Upper lobe of left lung (tissue), 6 donors: Measurements from ENCODE around the gene HES7. TPM values are rescaled to one million over a fixed set of nuclear protein-coding genes. Genes with fewer than 3 reads are reported as not detected.
"Not testable (repeated sequence)": the region's sequence is repeated elsewhere in the genome, so short reads cannot be mapped to it uniquely, and the experiment has no call there.

ENCODE experiments used
- ATAC-seq, 2 donors: fragments of 200-7000 bp; cut with Tn5 transposase; one replicate each; pipeline ENCODE4 v1.9.1; 2022; ENCODE audit warnings: mild to moderate bottlenecking in 2 of 2, moderate library complexity in 2 of 2; ENCODE audit not compliant: low FRiP score in 2 of 2
- DNase-seq, 2 donors: peaks; one replicate each; pipeline ENCODE4 v3.0.0-alpha.2; 2019 to 2020
- H3K27ac ChIP-seq, 4 donors: fragments of 200-600 bp; sonication (generic); one replicate each; pipeline ENCODE4 v1.5.1; 2016 to 2019
- H3K27me3 ChIP-seq, 4 donors: fragments of 200-600 bp; sonication (generic); one replicate each; pipeline ENCODE4 v1.5.1; 2017 to 2019
- H3K36me3 ChIP-seq, 4 donors: fragments of 200-600 bp; sonication (generic); one replicate each; pipeline ENCODE4 v1.5.1; 2016 to 2019
- H3K4me1 ChIP-seq, 4 donors: fragments of 200-600 bp; sonication (generic); one replicate each; pipeline ENCODE4 v1.5.1; 2018 to 2019
- H3K4me3 ChIP-seq, 4 donors: fragments of 200-600 bp; sonication (generic); one replicate each; pipeline ENCODE4 v1.5.1; 2017 to 2019; ENCODE audit warnings: mild to moderate bottlenecking in 2 of 4, moderate library complexity in 1 of 4
- H3K9me3 ChIP-seq, 4 donors: fragments of 200-600 bp; sonication (generic); one replicate each; pipeline ENCODE4 v1.5.1; 2018 to 2019
- EP300 ChIP-seq, 4 donors: sonication (generic); formaldehyde crosslinking; IDR thresholded peaks; one replicate each; pipeline ENCODE4 v1.5.1; 2017; ENCODE audit warnings: antibody characterized with exemption in 4 of 4, control low read depth in 2 of 4
- POLR2A ChIP-seq, 4 donors: fragments of 450-650 bp; IDR thresholded peaks; one replicate each; pipeline ENCODE4 v1.5.1; 2016 to 2017; ENCODE audit warnings: antibody characterized with exemption in 4 of 4, mild to moderate bottlenecking in 2 of 4
- POLR2AphosphoS5 ChIP-seq, 2 donors: sonication (generic); formaldehyde crosslinking; IDR thresholded peaks; one replicate each; pipeline ENCODE4 v1.5.1; 2017; ENCODE audit warnings: antibody characterized with exemption in 2 of 2
- WGBS, 2 donors: methylation state at CpG; one replicate each; pipeline ENCODE4 v1.1.5; 2017 to 2018; 5-methylcytosine and 5-hydroxymethylcytosine counted together
- total RNA-seq, 6 donors: library from RNA; depleted of rRNA in 4 of 6; stranded (reverse); fragments of >200 nt in 4 of 6; gene quantifications; one replicate each; pipeline versions ENCODE4 v1.1.0 to v1.2.1, GENCODE V29; 2016 to 2021
- TF ChIP-seq, protein P1 (sequence below), 6 experiments: fragments of 450-650 bp in 4 of 6; fragments of 200-600 bp in 2 of 6; sonication (generic) in 2 of 6; IDR thresholded peaks; one replicate each; pipeline ENCODE4 v1.5.1; 2016 to 2019; ENCODE audit warnings: antibody characterized with exemption in 6 of 6
- donor health status: DM: no; HTN: no; CAD: no; lungs with moderate emphysema.
- donor health status: DM: no; HTN: yes; CAD: no; lungs with severe emphysema.

The HES7 gene
- total RNA-seq, 6 donors from 2014 or later = 4.9 TPM; not detected in 5

DNA sequence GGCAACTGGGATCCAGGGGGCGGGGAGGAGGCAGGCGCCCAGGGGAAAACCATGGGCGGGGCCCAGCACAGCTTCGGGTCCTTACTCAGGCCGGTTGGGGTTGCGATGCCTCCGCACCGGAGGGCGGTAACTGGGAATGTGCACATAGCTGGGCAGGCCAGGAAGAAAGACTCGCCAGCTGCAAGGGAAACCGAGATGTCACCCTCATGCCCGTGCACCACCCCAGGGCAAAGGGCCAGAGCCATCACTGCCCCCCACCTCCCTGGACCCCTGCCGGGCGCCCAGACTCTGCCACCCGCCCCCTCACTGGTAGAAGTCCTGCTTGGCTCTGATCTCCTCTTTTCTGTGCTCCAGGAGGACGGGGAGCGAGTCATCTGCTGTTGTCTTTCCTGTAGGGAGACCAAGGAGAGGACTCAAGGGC is 43.1 kb downstream of the HES7 start:
- Histone ChIP-seq H3K36me3 (no peaks in the 10 kb centered on the region), H3K4me1 (peaks cover 13 to 18% (median 17%) of the 10 kb centered on the region in 4 donors), H3K27ac (no peak overlapping the region), H3K27me3 (peaks cover 0 to 35% (median 5%) of the 10 kb centered on the region in 4 donors), H3K9me3 (no peaks in the 10 kb centered on the region), H3K4me3 (no peak overlapping the region)
- ATAC-seq (peak; percentile 12 to 19), DNase-seq (peak in 1 of 2 donors; percentile 58)
- WGBS, 2 donors = 46 to 69% methylated on average over 9 to 17 of the region's 17 CpGs
- TF ChIP-seq, protein P1, sequence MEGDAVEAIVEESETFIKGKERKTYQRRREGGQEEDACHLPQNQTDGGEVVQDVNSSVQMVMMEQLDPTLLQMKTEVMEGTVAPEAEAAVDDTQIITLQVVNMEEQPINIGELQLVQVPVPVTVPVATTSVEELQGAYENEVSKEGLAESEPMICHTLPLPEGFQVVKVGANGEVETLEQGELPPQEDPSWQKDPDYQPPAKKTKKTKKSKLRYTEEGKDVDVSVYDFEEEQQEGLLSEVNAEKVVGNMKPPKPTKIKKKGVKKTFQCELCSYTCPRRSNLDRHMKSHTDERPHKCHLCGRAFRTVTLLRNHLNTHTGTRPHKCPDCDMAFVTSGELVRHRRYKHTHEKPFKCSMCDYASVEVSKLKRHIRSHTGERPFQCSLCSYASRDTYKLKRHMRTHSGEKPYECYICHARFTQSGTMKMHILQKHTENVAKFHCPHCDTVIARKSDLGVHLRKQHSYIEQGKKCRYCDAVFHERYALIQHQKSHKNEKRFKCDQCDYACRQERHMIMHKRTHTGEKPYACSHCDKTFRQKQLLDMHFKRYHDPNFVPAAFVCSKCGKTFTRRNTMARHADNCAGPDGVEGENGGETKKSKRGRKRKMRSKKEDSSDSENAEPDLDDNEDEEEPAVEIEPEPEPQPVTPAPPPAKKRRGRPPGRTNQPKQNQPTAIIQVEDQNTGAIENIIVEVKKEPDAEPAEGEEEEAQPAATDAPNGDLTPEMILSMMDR (IDR thresholded peaks at IDR 0.05) = no peak
- no peak for TF ChIP-seq POLR2A (IDR thresholded peaks at IDR 0.05)
- no peak for TF ChIP-seq POLR2AphosphoS5 (IDR thresholded peaks at IDR 0.05)
- no peak for TF ChIP-seq EP300 (IDR thresholded peaks at IDR 0.05)

DNA sequence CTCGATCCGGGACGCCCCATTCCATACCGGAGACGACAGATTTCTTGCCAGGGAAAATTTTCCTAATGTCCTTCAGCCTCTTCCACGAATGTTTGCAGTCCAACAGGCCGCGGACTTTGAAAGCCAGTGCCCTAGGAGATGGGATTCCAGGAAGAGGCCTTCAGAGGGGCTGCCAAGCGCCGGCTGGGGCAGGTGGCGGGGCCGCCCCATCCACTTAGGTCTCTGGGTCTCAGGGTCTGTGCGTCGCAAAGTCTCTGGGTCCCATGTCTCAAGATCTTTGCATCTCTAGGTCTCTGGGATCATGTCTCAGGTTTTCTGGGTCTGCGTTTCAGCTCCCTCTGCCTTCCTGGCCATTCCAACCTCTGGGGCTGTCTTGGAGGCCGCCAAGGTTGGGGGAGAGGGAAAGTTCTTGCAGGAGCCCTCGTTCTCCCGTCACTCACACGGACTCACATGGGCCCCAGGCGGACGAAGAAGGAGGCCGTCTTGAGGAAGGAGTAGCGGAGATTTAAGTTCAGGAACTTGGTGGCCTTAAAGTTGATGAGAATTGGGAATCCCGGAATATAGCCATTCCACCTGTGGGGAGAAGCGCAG is 43.6 kb downstream of the HES7 start:
- WGBS, 2 donors = 26 to 32% methylated on average over 18 to 25 of the region's 25 CpGs
- no peak for TF ChIP-seq POLR2A (IDR thresholded peaks at IDR 0.05)
- no peak for TF ChIP-seq POLR2AphosphoS5 (IDR thresholded peaks at IDR 0.05)
- TF ChIP-seq EP300 (IDR thresholded peaks at IDR 0.05) = no peak
- TF ChIP-seq, protein P1 (IDR thresholded peaks at IDR 0.05) = no peak
- peak overlapping the region in 3 of 4 donors; percentile 36 to 47 (median 36) for H3K4me3 ChIP-seq
- DNase-seq (no peak), ATAC-seq (peak in 1 of 2 donors; percentile 3)
- H3K36me3 ChIP-seq = no peaks in the 10 kb centered on the region
- H3K4me1 ChIP-seq = peaks cover 13 to 18% (median 17%) of the 10 kb centered on the region in 4 donors
- no peak overlapping the region for H3K27ac ChIP-seq
- no peaks in the 10 kb centered on the region for H3K9me3 ChIP-seq
- H3K27me3 ChIP-seq = peaks cover 0 to 35% (median 8%) of the 10 kb centered on the region in 4 donors

DNA sequence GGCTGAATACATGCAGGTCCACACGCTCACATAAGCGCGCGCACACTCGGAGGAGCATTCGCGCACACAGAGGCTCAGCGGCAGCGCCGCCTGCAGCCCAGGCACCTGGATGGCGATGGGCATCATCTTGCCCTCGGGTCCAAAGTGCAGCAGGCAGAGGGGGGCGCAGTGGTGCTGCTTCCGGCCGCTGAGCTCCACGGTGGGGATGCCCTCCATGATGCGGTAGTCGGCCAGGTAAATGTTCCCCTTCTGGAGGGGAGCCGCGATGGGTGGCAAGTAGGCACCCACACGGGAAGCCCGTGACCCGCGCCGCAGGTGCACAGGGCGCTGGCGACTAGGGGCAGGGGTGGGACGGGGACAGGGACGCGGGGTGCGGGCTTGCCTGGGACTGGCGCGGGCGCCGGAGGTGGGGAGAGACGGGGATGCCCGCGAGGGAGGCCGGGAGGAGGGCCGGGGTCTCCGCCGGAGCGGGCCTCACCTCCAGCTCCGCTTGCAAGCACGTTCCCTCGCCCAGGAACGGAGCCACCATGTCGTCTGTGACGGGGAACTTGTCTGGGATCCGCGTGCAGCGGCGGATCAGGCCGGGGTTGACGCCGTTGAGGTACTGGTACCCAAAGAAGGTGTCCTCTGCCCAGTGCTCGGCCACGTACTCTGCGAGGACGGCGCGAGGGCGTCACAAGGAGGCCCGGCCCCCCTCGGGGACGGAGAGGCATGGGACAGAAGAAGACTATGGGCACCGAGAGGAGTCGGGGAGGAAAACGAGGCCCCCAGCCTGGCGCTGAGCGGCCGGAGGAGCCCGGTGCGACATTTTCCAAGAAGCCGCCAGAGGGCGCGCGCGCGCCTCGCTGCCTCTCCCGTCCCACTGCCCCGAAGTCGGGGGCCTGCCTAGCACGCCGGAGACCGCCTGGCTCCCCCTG is 44.4 kb downstream of the HES7 start:
- peak; percentile 73 to 97 for DNase-seq
- H3K36me3 ChIP-seq = no peaks in the 10 kb centered on the region
- H3K4me3 ChIP-seq = peak overlapping the region; percentile 8 to 47 (median 36)
- TF ChIP-seq, protein P1 (IDR thresholded peaks at IDR 0.05) = peak; percentile 84 to 91 (median 88)
- TF ChIP-seq POLR2A (IDR thresholded peaks at IDR 0.05) (no peak), POLR2AphosphoS5 (IDR thresholded peaks at IDR 0.05) (no peak), EP300 (IDR thresholded peaks at IDR 0.05) (no peak)
- peaks cover 13 to 18% (median 17%) of the 10 kb centered on the region in 4 donors for H3K4me1 ChIP-seq
- WGBS, 2 donors = 2 to 6% methylated on average over 13 to 41 of the region's 87 CpGs
- no peaks in the 10 kb centered on the region for H3K9me3 ChIP-seq
- ATAC-seq = peak; percentile 74 to 91
- peak overlapping the region in 1 of 4 donors; percentile 38 for H3K27ac ChIP-seq
- peaks cover 0 to 39% (median 13%) of the 10 kb centered on the region in 4 donors for H3K27me3 ChIP-seq

DNA sequence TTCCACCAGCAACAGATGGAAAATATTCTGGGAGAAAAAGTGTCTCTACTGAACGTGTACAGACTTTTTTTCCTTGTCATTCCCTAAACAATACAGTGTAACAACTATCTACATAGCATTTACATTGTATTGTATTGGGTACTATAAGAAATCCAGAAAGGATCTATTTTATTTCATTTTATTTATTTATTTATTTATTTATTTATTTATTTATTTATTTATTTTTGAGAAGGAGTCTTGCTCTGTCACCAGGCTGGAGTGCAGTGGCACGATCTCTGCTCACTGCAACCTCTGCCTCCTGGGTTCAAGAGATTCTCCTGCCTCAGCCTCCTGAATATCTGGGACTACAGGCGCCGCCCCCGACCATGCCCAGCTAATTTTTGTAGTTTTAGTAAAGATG is 46.0 kb downstream of the HES7 start:
- not testable (repeated sequence) for H3K4me3 ChIP-seq, H3K27ac ChIP-seq, H3K36me3 ChIP-seq, ATAC-seq, H3K9me3 ChIP-seq, DNase-seq
- H3K27me3 ChIP-seq = peaks cover 0 to 53% (median 25%) of the 10 kb centered on the region in 4 donors
- H3K4me1 ChIP-seq = peaks cover 23 to 31% (median 27%) of the 10 kb centered on the region in 4 donors
- 77 to 94% methylated on average over 5 of the region's 5 CpGs for WGBS, 2 donors
